ENCODE results near the gene SLC25A18. TPM values are rescaled to one million over a fixed set of nuclear protein-coding genes. Genes with fewer than 3 reads are reported as not detected.
A peak's percentile ranks its signal among the peaks of the same experiment; 100 is the strongest.
"Not testable (repeated sequence)": the region's sequence is repeated elsewhere in the genome, so short reads cannot be mapped to it uniquely, and the experiment has no call there.

SLC25A18 gene
- total and polyA plus RNA-seq, 2 donors, result 3.7 TPM; not detected in 1

DNA sequence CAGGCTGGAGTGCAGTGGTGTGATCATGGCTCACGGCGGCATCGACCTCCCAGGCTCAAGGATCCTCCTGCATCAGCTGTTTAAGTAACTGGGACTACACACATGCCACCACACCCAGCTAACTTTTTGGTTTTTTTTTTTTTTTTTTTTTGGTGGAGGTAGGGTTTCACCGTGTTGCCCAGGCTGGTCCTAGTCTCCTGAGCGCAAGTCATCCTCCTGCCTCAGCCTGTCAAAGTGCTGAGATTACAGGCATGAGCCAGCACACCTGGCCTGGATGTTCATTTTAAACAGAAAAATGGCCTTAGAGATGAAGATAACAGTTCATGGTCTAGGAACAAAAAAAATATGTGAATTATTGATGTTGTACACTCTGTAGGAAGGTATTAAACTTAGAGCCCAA, 13.6 kb upstream of the SLC25A18 start:
- H3K4me3 ChIP-seq (ENCODE audit: low read depth, low read length), result no peak overlapping the region
- WGBS, result 80% methylated on average over 5 of the region's 5 CpGs
- H3K4me1 ChIP-seq (ENCODE audit: insufficient read depth), result no peaks in the 10 kb centered on the region
- no peak for DNase-seq (ENCODE audit: extremely low spot score)
- H3K36me3 ChIP-seq (ENCODE audit: insufficient read depth), result no peaks in the 10 kb centered on the region
- no peak overlapping the region for H3K27ac ChIP-seq (ENCODE audit: low read depth)

DNA sequence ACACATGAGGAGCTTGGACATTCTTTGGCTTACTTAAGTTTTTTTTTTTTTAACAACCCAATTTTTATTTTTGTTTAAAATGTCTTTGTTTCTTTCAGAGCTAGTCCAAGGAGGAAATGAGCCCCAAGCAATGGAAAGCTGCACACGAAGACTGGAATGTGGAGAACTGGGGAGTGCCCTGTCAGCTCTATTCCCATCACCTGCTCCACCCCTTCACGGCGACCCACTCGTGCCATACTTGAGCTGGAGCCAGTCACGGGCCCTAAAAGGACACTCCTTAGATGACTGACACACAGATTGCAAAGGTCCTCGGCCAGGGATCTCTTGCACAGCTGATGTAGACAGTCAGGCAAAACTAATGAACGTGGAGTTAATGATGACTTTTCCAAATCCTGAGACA, 10.6 kb upstream of the SLC25A18 start:
- Histone ChIP-seq H3K27ac (ENCODE audit: low read depth) (no peak overlapping the region), H3K4me3 (ENCODE audit: low read depth, low read length) (no peak overlapping the region), H3K4me1 (ENCODE audit: insufficient read depth) (no peaks in the 10 kb centered on the region), H3K36me3 (ENCODE audit: insufficient read depth) (no peaks in the 10 kb centered on the region)
- DNase-seq (ENCODE audit: extremely low spot score), result no peak
- 70% methylated on average over 7 of the region's 7 CpGs for WGBS

DNA sequence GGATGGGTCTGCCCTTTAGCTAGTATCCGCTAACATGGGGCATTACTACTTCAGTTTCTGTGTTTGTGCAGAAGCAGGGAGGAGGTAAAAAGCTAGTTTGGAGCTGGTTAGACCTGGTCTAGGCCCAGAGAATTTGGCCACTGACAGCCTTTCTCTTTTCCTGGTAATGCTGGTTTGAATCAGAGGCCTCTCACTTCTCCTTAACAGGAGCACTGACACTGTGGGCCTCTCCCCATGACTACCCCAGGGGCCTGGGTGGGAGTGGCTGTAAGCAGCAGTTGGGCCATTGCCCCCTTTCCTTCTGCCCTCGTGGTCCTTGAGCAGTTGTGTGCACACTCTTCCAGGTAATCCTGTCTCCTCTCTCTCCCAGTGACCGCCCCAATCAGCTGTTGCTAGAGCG, 8.5 kb upstream of the SLC25A18 start:
- no peaks in the 10 kb centered on the region for H3K36me3 ChIP-seq (ENCODE audit: insufficient read depth)
- no peaks in the 10 kb centered on the region for H3K4me1 ChIP-seq (ENCODE audit: insufficient read depth)
- H3K27ac ChIP-seq (ENCODE audit: low read depth), result no peak overlapping the region
- no peak for DNase-seq (ENCODE audit: extremely low spot score)
- 87% methylated on average over 4 of the region's 4 CpGs for WGBS
- no peak overlapping the region for H3K4me3 ChIP-seq (ENCODE audit: low read depth, low read length)

DNA sequence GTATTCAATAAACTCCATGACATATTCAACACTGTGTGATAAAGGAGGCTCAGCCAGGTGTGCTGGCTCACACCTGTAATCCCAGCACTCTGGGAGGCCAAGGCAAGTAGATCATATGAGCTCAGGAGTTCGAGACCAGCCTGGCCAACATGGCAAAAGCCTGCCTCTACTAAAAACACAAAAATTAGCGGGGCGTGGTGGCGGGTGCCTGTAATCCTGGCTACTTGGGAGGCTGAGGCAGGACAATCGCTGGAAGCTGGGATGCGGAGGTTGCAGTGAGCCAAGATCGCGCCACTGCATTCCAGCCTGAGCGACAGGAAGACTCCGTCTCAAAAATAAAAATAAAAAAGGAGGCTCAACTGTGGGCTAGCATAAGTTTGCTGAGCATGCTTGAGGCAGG, 4.1 kb upstream of the SLC25A18 start:
- no peaks in the 10 kb centered on the region for H3K36me3 ChIP-seq (ENCODE audit: insufficient read depth)
- H3K4me1 ChIP-seq (ENCODE audit: insufficient read depth), result no peaks in the 10 kb centered on the region
- no peak for DNase-seq (ENCODE audit: extremely low spot score)
- H3K4me3 ChIP-seq (ENCODE audit: low read depth, low read length), result no peak overlapping the region
- 94% methylated on average over 10 of the region's 10 CpGs for WGBS
- H3K27ac ChIP-seq (ENCODE audit: low read depth), result no peak overlapping the region

DNA sequence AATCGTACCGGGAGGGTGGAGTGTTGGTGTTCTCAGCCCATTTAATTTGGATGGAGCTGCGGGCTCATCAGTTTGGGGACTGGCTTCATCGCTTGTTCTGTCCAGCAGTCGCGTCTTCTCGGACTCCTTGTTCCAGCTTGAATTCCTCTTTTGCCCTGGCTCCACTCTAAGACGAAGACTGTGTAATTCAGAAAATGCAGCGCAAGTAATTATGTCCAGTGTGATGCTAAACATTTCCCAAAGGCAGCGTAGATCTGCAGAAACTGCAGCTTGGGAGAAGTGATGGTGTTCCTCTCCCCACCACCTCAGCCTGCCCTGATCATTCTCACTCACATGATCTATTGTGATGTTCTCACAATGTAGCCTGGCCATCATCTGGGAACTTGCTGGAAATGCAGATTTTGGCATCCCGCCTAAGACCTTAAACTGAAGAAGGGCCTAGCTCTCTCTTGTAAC, 666 bp downstream of the SLC25A18 start:
- no peak overlapping the region for H3K4me3 ChIP-seq (ENCODE audit: low read depth, low read length)
- WGBS, result 77% methylated on average over 11 of the region's 11 CpGs
- H3K4me1 ChIP-seq (ENCODE audit: insufficient read depth), result no peaks in the 10 kb centered on the region
- DNase-seq (ENCODE audit: extremely low spot score), result no peak
- no peak overlapping the region for H3K27ac ChIP-seq (ENCODE audit: low read depth)
- no peaks in the 10 kb centered on the region for H3K36me3 ChIP-seq (ENCODE audit: insufficient read depth)

DNA sequence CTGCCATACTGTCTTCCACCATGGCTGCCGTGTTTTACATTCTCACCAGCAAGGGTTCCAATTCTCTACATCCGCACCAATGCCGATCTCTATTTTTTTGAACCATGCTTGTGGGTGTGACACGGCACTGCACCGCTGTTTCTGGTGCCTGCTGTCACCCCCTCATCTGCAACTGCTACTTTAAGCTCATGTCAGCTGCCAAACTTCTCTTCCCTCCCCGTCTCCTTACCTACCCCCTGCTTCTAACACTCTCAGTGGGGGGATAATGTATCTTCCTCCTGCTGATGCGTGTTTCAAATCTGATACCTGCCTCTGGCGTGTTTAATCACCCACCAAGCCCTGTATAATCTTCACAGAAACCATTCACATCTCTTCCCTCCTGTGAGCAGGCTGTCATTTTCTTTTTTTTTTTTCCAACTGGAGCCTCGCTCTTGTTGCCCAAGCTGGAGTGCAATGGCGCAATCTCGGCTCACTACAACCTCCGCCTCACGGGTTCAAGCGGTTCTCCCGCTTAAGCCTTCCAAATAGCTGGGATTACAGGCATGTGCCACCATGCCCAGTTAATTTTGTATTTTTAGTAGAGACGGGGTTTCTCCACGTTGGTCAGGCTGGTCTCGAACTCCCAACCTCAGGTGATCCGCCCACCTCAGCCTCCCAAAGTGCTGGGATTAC, 2.9 kb downstream of the SLC25A18 start:
- 91% methylated on average over 19 of the region's 19 CpGs for WGBS
- not testable (repeated sequence) for H3K4me3 ChIP-seq (ENCODE audit: low read depth, low read length); H3K27ac ChIP-seq (ENCODE audit: low read depth); H3K4me1 ChIP-seq (ENCODE audit: insufficient read depth); H3K36me3 ChIP-seq (ENCODE audit: insufficient read depth); DNase-seq (ENCODE audit: extremely low spot score)

DNA sequence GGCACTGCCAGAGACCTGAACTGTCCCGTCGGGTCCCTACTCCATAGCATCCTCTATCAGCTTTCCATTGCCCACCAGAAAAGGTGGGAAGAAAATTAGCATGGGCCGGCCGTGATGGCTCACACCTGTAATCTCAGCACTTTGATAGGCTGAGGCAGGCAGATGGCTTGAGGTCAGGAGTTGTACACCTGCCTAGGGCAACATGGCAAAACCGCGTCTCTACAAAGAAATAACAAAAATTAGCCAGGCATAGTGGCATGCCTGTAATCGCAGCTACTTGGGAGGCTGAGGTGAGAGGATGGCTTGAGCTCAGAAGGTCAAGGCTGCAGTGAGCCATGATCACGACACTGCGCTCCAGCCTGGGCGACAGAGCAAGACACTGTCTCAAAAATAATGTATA, 3.5 kb downstream of the SLC25A18 start:
- Histone ChIP-seq H3K36me3 (ENCODE audit: insufficient read depth) (no peaks in the 10 kb centered on the region), H3K4me3 (ENCODE audit: low read depth, low read length) (no peak overlapping the region), H3K4me1 (ENCODE audit: insufficient read depth) (no peaks in the 10 kb centered on the region), H3K27ac (ENCODE audit: low read depth) (no peak overlapping the region)
- WGBS, result 91% methylated on average over 10 of the region's 10 CpGs
- no peak for DNase-seq (ENCODE audit: extremely low spot score)

DNA sequence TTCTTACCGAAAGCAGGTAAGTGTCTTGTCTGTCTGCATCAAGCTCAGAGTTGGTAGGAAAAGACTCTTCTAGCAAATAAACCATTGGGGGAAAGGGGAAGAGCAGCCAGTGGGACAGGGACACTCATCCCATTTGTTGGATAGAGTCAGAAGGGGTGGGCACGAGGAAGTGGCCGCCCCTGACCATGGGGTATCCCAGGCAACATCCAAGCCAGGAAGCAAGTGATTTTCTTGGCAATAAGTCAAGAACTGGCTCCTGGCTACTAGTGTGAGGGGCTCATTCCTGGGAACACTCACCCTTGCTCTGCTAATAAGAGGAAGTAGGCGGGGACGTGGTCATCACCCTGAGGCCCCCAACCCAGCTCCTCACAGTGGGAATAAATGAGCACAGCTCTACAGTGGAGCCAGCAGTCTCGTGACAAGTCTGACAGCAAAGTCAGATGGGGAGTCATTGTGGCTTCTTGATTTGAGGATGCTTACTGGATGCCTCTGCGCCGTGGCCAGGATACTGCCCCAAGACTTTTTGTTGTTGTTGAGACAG, 6.7 kb downstream of the SLC25A18 start:
- DNase-seq (ENCODE audit: extremely low spot score), result no peak
- Histone ChIP-seq H3K4me1 (ENCODE audit: insufficient read depth) (no peaks in the 10 kb centered on the region), H3K4me3 (ENCODE audit: low read depth, low read length) (no peak overlapping the region), H3K36me3 (ENCODE audit: insufficient read depth) (no peaks in the 10 kb centered on the region), H3K27ac (ENCODE audit: low read depth) (no peak overlapping the region)
- 47% methylated on average over 8 of the region's 8 CpGs for WGBS

DNA sequence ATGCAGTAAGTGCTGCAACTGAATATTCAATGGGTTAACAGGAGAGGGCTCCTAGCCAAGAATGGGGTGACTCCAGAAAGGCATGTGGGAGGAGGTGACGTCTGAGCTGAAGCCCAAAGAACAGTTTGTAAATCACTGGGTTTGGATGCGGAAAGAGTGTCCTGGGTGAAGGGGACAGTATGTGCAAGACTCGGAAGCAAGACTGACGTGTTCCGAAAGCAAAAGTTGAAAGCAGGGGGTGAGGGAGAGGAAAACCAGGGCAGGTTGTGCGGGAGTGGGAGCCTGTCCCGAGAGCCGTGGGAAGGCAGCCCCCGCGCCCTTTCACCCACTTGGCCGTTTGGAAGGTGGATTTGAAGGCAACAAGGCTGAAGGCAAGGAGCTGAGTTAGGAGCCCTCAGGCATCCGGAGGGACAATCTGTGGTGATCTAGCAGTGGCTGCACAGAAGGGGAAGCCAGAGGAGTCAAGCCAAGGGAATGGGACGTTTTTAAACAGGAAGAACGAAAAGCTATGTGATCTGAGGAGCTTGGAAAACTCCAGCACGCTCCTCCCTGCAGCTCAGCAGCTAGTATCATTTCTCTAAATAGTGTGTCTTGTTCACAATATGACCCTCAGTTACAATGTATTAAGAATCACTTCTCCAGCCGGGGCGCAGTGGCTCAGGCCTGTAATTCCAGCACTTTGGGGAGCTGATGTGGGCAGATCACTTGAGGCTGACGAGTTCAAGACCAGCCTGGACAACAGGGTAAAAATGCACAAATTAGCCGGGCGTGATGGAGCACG, 7.7 kb downstream of the SLC25A18 start:
- WGBS, result 20% methylated on average over 21 of the region's 21 CpGs
- Histone ChIP-seq H3K27ac (ENCODE audit: low read depth) (peak overlapping the region; percentile 69), H3K36me3 (ENCODE audit: insufficient read depth) (no peaks in the 10 kb centered on the region), H3K4me3 (ENCODE audit: low read depth, low read length) (peak overlapping the region; percentile 7), H3K4me1 (ENCODE audit: insufficient read depth) (no peaks in the 10 kb centered on the region)
- peak; percentile 32 for DNase-seq (ENCODE audit: extremely low spot score)

DNA sequence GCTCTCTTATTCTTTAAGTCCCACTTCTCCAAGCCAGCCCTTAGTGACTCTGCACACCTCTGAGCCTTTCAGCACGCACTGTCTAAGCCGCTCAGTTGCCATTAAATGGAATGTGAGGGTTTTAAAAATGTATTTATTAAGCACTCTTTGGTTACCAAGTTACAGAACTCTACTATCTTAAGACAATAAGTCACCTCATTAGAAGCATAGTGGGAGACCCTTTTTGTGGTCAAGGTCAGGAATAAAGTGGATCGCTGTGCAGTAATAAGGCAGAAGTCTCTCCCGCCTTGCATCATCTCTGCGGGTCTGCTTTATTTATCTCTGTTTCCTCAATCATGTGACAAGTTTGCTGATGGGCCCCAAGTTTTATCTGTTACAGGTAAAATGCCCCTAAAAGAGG, 11.9 kb downstream of the SLC25A18 start:
- Histone ChIP-seq H3K4me3 (ENCODE audit: low read depth, low read length) (no peak overlapping the region), H3K4me1 (ENCODE audit: insufficient read depth) (no peaks in the 10 kb centered on the region), H3K27ac (ENCODE audit: low read depth) (no peak overlapping the region), H3K36me3 (ENCODE audit: insufficient read depth) (no peaks in the 10 kb centered on the region)
- WGBS, result 84% methylated on average over 5 of the region's 5 CpGs
- no peak for DNase-seq (ENCODE audit: extremely low spot score)

DNA sequence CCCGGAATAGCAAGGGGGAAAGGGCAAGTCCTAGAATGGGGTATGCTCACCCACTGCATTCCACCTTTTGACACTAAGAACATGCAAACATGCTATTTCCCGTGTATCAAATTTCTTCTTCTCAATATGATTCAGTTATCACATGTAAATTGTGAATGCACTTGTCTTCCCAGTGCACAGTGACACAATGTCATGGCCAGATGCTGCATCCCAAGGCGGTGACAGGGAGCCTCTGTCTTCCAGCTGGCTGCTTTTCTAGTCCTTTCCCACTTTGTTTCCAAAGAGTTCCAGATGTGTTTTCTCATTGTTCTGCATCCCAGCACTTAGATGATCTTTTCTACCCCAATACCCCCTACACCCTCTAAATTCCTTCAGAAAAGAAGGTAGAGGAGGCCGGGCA, 12.4 kb downstream of the SLC25A18 start:
- no peak overlapping the region for H3K4me3 ChIP-seq (ENCODE audit: low read depth, low read length)
- 78% methylated on average over 4 of the region's 4 CpGs for WGBS
- H3K36me3 ChIP-seq (ENCODE audit: insufficient read depth), result no peaks in the 10 kb centered on the region
- no peaks in the 10 kb centered on the region for H3K4me1 ChIP-seq (ENCODE audit: insufficient read depth)
- no peak for DNase-seq (ENCODE audit: extremely low spot score)
- H3K27ac ChIP-seq (ENCODE audit: low read depth), result no peak overlapping the region

DNA sequence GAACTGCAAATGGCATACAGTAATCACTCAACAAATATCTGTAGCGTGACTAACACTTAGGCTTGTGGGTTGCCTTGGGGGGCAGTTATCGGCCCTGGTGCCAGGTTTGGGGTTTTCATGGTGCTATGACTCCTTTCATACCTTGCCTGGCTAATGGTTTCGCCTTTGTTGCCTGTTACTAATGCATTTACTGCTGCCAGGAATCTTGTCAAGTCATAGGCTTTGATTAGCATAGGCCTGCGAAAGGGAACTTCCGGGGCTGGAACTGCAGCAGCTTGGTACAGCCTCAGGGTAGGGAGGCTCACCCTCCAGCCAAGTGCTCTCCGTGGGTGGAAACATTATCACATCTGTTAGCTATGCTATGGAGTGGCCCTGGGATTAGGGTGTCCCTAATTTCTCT, 13.2 kb downstream of the SLC25A18 start:
- DNase-seq (ENCODE audit: extremely low spot score), result no peak
- WGBS, result 79% methylated on average over 6 of the region's 6 CpGs
- H3K27ac ChIP-seq (ENCODE audit: low read depth), result no peak overlapping the region
- H3K4me1 ChIP-seq (ENCODE audit: insufficient read depth), result no peaks in the 10 kb centered on the region
- H3K36me3 ChIP-seq (ENCODE audit: insufficient read depth), result no peaks in the 10 kb centered on the region
- no peak overlapping the region for H3K4me3 ChIP-seq (ENCODE audit: low read depth, low read length)

DNA sequence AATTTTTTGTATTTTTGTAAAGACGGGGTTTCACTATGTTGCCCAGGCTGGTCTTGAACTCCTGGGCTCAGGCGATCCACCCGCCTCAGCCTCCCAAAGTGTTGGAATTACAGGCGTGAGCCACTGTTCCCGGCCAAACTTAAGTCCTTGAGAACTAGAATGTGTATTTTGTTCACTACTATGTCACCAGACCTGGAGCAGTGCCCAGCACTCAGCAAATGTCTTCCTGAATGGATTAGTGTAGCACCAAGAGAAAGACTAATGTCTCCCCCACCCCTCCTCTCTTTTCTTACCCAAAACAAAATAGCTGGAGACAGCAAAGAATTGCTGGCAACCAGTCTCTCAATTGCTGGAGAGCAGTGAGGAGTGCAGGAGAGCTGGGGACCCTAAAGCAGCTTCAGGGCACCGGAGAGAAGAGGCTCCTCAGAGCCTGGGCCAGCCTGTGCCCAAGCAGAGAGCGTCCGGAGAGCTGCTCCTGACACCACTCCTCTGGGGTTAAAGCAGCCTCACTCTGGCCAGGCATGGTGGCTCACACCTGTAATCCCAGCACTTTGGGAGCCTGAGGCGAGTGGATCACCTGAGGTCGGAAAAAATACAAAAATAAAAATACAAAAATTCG, 14.9 kb downstream of the SLC25A18 start:
- Histone ChIP-seq H3K36me3 (ENCODE audit: insufficient read depth) (no peaks in the 10 kb centered on the region), H3K27ac (ENCODE audit: low read depth) (no peak overlapping the region), H3K4me3 (ENCODE audit: low read depth, low read length) (no peak overlapping the region), H3K4me1 (ENCODE audit: insufficient read depth) (no peaks in the 10 kb centered on the region)
- WGBS, result 76% methylated on average over 11 of the region's 11 CpGs
- DNase-seq (ENCODE audit: extremely low spot score), result no peak

DNA sequence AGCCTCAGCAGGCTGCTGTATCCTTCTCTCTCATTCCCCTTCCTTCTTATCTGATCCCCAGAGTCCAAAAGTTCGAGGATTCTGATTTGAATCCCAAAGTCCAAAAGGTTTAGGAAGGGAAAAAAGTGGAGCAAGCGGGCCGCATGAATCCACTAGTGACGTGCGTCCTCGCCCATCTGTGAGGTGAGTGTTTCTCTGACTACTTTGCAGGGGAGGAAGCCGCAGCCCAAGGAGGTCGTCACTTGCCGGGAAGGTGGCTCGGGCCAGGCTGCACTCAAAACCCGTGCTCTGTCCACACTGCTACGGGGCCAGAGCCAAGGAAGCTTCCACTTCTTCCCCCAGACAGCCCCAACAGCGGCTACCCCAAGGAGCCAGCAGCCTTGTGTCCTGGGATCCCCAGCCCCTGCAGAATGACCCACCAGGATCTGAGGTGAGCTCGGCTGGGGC, 16.3 kb downstream of the SLC25A18 start:
- Histone ChIP-seq H3K27ac (ENCODE audit: low read depth) (no peak overlapping the region), H3K4me1 (ENCODE audit: insufficient read depth) (no peaks in the 10 kb centered on the region), H3K36me3 (ENCODE audit: insufficient read depth) (no peaks in the 10 kb centered on the region), H3K4me3 (ENCODE audit: low read depth, low read length) (no peak overlapping the region)
- WGBS, result 92% methylated on average over 14 of the region's 14 CpGs
- DNase-seq (ENCODE audit: extremely low spot score), result no peak

Data from urinary bladder (tissue), 4 donors.